HL-60 (cell line): ENCODE results near the gene KRTAP29-1.
A peak's percentile ranks its signal among the peaks of the same experiment; 100 is the strongest.
"Not testable (repeated sequence)": the region's sequence is repeated elsewhere in the genome, so short reads cannot be mapped to it uniquely, and the experiment has no call there.

Source experiments
- DNase-seq, 2 experiments: peaks; one replicate each; pipeline ENCODE4 v3.0.0-alpha.2; 2010 to 2020; ENCODE audit warnings: low read depth in 1 of 2, low spot score in 1 of 2
- H3K27ac ChIP-seq: fragments of 250-450 bp; sonication (Bioruptor Pico); replicated peaks from 2 replicates; pipeline ENCODE4 v1.5.1; 2020; ENCODE audit warnings: mild to moderate bottlenecking, moderate library complexity
- H3K27me3 ChIP-seq: fragments of 250-450 bp; sonication (Bioruptor Pico); 2 replicates; pipeline ENCODE4 v1.5.1; 2021; ENCODE audit warnings: mild to moderate bottlenecking, moderate library complexity; ENCODE audit not compliant: insufficient read depth, poor library complexity, severe bottlenecking
- H3K4me3 ChIP-seq: replicated peaks from 2 replicates; pipeline ENCODE4 v1.5.1; 2011; ENCODE audit warnings: mild to moderate bottlenecking, control low read depth, low read length; ENCODE audit not compliant: insufficient read depth
- GABPA ChIP-seq: IDR thresholded peaks from 2 replicates; pipeline ENCODE4 v1.6.1; 2012; ENCODE audit warnings: low read depth
- POLR2AphosphoS5 ChIP-seq: IDR thresholded peaks from 2 replicates; pipeline ENCODE4 v1.6.1; 2012; ENCODE audit warnings: low read depth
- REST ChIP-seq: IDR thresholded peaks from 2 replicates; pipeline ENCODE4 v1.6.1; 2012; ENCODE audit warnings: low read depth; ENCODE audit not compliant: insufficient replicate concordance
- SPI1 ChIP-seq: IDR thresholded peaks from 2 replicates; pipeline ENCODE4 v1.6.1; 2012; ENCODE audit warnings: low read depth, mild to moderate bottlenecking, borderline replicate concordance
- long read RNA-seq: library from polyadenylated mRNA; unstranded; transcript quantifications from one replicate; pipeline ENCODE4 v2.0.0, GENCODE V29; 2020
- TF ChIP-seq, protein P1 (sequence below): IDR thresholded peaks from one replicate; pipeline ENCODE4 v1.5.1; 2011; ENCODE audit warnings: low read length, control low read depth, inconsistent platforms; ENCODE audit not compliant: insufficient read depth

The KRTAP29-1 gene, protein sequence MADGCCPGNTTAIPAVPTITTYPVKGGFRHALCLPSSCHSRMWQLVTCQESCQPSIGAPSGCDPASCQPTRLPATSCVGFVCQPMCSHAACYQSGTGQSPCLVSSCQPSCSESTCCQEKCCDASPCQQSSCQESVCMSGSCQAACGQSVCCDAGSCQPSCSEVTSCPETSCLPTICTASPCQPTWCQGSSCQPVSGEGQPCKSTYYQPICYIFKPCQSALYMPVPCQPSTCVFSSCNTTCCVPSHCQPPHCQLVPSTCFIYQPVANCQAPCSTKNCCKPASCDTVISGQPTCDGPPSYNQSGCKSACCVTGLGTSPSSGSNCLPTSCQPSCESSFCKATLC
- long read RNA-seq, result 0 reads

DNA sequence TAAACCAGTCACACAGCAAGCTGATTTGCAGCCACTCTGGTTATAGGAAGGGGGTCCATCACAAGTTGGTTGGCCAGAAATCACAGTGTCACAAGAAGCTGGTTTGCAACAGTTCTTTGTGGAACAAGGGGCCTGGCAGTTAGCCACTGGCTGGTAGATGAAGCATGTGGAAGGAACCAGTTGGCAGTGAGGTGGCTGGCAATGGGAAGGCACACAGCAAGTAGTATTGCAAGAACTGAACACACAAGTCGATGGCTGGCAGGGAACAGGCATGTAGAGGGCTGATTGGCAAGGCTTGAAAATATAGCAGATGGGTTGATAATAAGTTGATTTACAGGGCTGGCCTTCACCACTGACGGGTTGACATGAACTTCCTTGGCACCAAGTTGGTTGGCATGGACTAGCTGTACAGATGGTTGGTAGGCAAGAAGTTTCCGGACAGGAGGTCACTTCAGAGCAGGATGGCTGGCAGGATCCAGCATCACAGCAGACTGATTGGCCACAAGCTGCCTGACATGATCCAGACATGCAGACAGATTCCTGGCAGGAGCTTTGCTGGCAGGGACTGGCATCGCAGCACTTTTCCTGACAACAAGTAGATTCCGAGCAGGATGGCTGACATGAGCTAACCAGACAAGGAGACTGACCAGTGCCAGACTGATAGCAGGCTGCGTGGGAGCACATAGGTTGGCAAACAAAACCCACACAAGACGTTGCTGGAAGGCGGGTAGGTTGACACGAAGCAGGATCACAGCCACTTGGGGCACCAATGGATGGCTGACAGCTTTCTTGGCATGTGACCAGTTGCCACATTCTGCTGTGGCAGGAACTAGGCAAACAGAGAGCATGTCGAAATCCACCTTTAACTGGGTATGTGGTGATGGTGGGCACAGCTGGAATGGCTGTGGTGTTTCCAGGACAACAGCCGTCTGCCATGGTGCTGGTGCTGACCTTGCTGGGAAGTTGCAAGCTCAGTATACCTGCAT, at the start of gene KRTAP29-1:
KRTAP29-1 (minus strand) TSS at position 936 of the 986 bp plus-strand sequence; CDS start at position 936, 0 bp downstream.
- TF ChIP-seq SPI1, result no peak
- no peak for TF ChIP-seq GABPA
- TF ChIP-seq POLR2AphosphoS5, result 0 out of 2 replicates have a peak, but pooled peaks have one; percentile 35
- Histone ChIP-seq H3K4me3 (no peak within 1 kb of the TSS), H3K27me3 (no peaks in the 10 kb centered on the region), H3K27ac (no peak within 1 kb of the TSS)
- DNase-seq, result peak in 1 of 2 experiments; percentile 61

DNA sequence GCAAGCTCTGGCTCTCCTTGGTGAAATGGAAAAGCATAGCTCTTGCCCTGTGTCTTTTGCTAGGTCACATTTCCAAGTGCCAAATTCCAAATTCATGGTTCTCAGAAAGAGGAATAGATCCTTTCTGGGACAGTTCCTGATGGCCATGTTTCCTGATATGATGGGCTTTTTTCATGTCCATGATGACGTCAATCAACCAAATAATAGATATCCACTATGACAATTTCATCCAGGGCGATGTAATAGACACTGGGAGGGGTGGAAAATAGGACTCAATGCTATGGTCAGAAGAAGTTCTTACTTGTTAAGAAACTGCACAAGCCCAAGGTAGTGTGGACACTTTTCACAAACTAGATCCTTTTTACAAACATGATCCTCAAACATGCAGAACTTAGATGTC, 48.5 kb upstream of the KRTAP29-1 start:
- H3K4me3 ChIP-seq, result no peak overlapping the region
- DNase-seq, result no peak
- no peaks in the 10 kb centered on the region for H3K27me3 ChIP-seq
- H3K27ac ChIP-seq, result no peak overlapping the region
- TF ChIP-seq POLR2AphosphoS5 (no peak), REST (no peak)
- TF ChIP-seq, protein P1, sequence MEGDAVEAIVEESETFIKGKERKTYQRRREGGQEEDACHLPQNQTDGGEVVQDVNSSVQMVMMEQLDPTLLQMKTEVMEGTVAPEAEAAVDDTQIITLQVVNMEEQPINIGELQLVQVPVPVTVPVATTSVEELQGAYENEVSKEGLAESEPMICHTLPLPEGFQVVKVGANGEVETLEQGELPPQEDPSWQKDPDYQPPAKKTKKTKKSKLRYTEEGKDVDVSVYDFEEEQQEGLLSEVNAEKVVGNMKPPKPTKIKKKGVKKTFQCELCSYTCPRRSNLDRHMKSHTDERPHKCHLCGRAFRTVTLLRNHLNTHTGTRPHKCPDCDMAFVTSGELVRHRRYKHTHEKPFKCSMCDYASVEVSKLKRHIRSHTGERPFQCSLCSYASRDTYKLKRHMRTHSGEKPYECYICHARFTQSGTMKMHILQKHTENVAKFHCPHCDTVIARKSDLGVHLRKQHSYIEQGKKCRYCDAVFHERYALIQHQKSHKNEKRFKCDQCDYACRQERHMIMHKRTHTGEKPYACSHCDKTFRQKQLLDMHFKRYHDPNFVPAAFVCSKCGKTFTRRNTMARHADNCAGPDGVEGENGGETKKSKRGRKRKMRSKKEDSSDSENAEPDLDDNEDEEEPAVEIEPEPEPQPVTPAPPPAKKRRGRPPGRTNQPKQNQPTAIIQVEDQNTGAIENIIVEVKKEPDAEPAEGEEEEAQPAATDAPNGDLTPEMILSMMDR, result no peak

DNA sequence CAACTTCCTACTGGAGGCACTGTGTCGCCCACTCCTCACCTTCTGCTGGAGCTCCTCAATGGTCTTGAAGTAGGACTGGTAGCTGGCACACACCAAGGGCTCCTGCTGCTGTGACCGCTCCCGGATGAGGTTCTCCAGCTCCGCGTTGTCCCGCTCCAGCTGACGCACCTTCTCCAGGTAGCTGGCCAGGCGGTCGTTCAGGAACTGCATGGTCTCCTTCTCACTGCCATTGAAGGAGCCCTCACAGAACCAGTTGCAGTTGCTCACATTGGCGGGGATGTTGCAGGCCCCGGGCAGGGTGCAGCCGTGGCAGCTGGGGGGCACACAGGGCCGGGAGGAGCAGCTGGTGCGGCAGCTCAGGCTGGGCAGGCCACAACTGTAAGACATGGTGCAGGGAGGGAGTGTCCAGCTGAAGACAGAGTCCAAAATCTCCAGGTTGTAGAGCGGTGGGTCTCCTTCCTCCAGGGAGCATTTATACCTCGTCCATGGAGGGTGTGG, 47.8 kb upstream of the KRTAP29-1 start, which contains the start of gene KRT33A:
KRT33A (minus strand) TSS at position 448 of the 498 bp plus-strand sequence; CDS start at position 387, 61 bp downstream.
- H3K4me3 ChIP-seq, H3K27me3 ChIP-seq, DNase-seq: not testable (repeated sequence)

GRCh38 chr17:41347869-41348760, 45.5 kb upstream of the KRTAP29-1 start:
- no peaks in the 10 kb centered on the region for H3K27me3 ChIP-seq
- DNase-seq, result no peak
- no peak overlapping the region for H3K4me3 ChIP-seq
- H3K27ac ChIP-seq, result no peak overlapping the region
- TF ChIP-seq REST (no peak), SPI1 (no peak), POLR2AphosphoS5 (no peak), GABPA (no peak)
- TF ChIP-seq, protein P1, result no peak

More for the DNA sequence above, 47.8 kb upstream of the KRTAP29-1 start, which contains the start of gene KRT33A:
- H3K27ac ChIP-seq, result not testable (repeated sequence)

DNA sequence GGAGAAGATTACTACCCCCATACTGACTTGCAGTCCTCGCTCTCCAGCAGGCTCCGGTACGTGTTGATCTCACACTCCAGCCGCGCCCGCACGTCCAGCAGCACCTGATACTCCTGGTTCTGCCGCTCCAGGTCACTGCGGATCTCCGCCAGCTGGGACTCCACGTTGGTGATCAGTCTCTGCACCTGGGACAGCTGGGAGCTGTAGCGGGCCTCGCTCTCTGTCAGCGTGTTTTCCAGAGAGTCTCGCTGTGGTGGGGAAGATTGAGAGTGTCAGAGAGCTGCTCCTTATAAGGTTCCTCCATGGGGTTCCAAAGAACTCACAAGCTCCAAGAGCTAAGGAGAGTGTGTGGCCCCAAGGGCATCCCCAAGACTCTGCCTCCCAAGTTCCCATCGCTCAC, 43.8 kb upstream of the KRTAP29-1 start:
- not testable (repeated sequence) for H3K27ac ChIP-seq, H3K27me3 ChIP-seq, H3K4me3 ChIP-seq, DNase-seq
